Tongue (tissue), 2 donors: ENCODE results near the gene C1QTNF9B. TPM values are rescaled to one million over a fixed set of nuclear protein-coding genes. Genes with fewer than 3 reads are reported as not detected.
"Not testable (repeated sequence)": the region's sequence is repeated elsewhere in the genome, so short reads cannot be mapped to it uniquely, and the experiment has no call there.

Experiments
- DNase-seq: peaks from one replicate; pipeline ENCODE4 v3.0.0-alpha.2; 2015
- total RNA-seq: library from RNA; depleted of rRNA; stranded (reverse); fragments of >200 nt; gene quantifications from one replicate; pipeline ENCODE4 v1.2.3, GENCODE V29; 2014

The C1QTNF9B gene
- total RNA-seq, 1 donor from 2014 or later: not detected

GRCh38 chr13:23893791-23894190 lies 3.5 kb downstream of the C1QTNF9B start:
- DNase-seq: not testable (repeated sequence)

GRCh38 chr13:23889615-23890607 lies 7.4 kb downstream of the C1QTNF9B start:
- no peak for DNase-seq

GRCh38 chr13:23888658-23889614 lies 8.4 kb downstream of the C1QTNF9B start, which contains the start of gene MIPEP:
Gene MIPEP, minus strand, starts transcription at chr13:23889400. Its CDS starts 80 bp downstream, at chr13:23889320.
- DNase-seq: peak; percentile 98

- DNase-seq: not testable (repeated sequence)
These were observed 12.9 kb downstream of the C1QTNF9B start for GRCh38 chr13:23884361-23884760.

GRCh38 chr13:23883255-23883654 lies 14.0 kb downstream of the C1QTNF9B start:
- DNase-seq: no peak

- not testable (repeated sequence) for DNase-seq
These were observed 15.9 kb downstream of the C1QTNF9B start for GRCh38 chr13:23881402-23881800.

GRCh38 chr13:23880493-23881401 lies 16.6 kb downstream of the C1QTNF9B start:
- peak; percentile 82 for DNase-seq

- no peak for DNase-seq
These were observed 20.0 kb downstream of the C1QTNF9B start for GRCh38 chr13:23877286-23877685.

GRCh38 chr13:23876265-23876664 lies 21.0 kb downstream of the C1QTNF9B start:
- peak; percentile 41 for DNase-seq

GRCh38 chr13:23871616-23872220 lies 25.6 kb downstream of the C1QTNF9B start:
- peak; percentile 73 for DNase-seq

GRCh38 chr13:23870356-23871140 lies 26.8 kb downstream of the C1QTNF9B start:
- DNase-seq: no peak

- no peak for DNase-seq
These were observed 28.8 kb downstream of the C1QTNF9B start for GRCh38 chr13:23868521-23868920.

- DNase-seq: no peak
These were observed 30.2 kb downstream of the C1QTNF9B start for GRCh38 chr13:23867027-23867491.

GRCh38 chr13:23866420-23867026 lies 30.8 kb downstream of the C1QTNF9B start:
- no peak for DNase-seq

- DNase-seq: no peak
These were observed 31.4 kb downstream of the C1QTNF9B start for GRCh38 chr13:23865906-23866305.

GRCh38 chr13:23865026-23865425 lies 32.3 kb downstream of the C1QTNF9B start:
- DNase-seq: no peak

- no peak for DNase-seq
These were observed 36.0 kb downstream of the C1QTNF9B start for GRCh38 chr13:23861310-23861709.

- no peak for DNase-seq
These were observed 37.4 kb downstream of the C1QTNF9B start for GRCh38 chr13:23859904-23860303.

GRCh38 chr13:23859455-23859854 lies 37.8 kb downstream of the C1QTNF9B start:
- DNase-seq: no peak
